Esophagus muscularis mucosa (tissue), 4 donors: ENCODE results near the gene PAM.

Source experiments
- EP300 ChIP-seq: sonication (generic); formaldehyde crosslinking; IDR thresholded peaks from one replicate; pipeline ENCODE4 v1.6.1; 2017; ENCODE audit warnings: antibody characterized with exemption
- POLR2A ChIP-seq: fragments of 450-650 bp; IDR thresholded peaks from one replicate; pipeline ENCODE4 v1.6.1; 2017; ENCODE audit warnings: antibody characterized with exemption, moderate library complexity, mild to moderate bottlenecking, low read depth
- POLR2AphosphoS5 ChIP-seq, 2 donors: sonication (generic); formaldehyde crosslinking; IDR thresholded peaks; one replicate each; pipeline ENCODE4 v1.6.1; 2017; ENCODE audit warnings: antibody characterized with exemption in 2 of 2
- TF ChIP-seq, protein P1 (sequence below), 3 experiments: fragments of 200-600 bp in 2 of 3; fragments of 450-650 bp in 1 of 3; sonication (generic) in 2 of 3; IDR thresholded peaks; one replicate each; pipeline ENCODE4 v1.5.1; 2017 to 2019; ENCODE audit warnings: antibody characterized with exemption in 3 of 3, mild to moderate bottlenecking in 2 of 3, moderate library complexity in 1 of 3

GRCh38 chr5:103005276-103005675 lies 250.2 kb downstream of the PAM start:
- no peak for TF ChIP-seq POLR2A
- TF ChIP-seq EP300: no peak
- TF ChIP-seq, protein P1, sequence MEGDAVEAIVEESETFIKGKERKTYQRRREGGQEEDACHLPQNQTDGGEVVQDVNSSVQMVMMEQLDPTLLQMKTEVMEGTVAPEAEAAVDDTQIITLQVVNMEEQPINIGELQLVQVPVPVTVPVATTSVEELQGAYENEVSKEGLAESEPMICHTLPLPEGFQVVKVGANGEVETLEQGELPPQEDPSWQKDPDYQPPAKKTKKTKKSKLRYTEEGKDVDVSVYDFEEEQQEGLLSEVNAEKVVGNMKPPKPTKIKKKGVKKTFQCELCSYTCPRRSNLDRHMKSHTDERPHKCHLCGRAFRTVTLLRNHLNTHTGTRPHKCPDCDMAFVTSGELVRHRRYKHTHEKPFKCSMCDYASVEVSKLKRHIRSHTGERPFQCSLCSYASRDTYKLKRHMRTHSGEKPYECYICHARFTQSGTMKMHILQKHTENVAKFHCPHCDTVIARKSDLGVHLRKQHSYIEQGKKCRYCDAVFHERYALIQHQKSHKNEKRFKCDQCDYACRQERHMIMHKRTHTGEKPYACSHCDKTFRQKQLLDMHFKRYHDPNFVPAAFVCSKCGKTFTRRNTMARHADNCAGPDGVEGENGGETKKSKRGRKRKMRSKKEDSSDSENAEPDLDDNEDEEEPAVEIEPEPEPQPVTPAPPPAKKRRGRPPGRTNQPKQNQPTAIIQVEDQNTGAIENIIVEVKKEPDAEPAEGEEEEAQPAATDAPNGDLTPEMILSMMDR (IDR thresholded peaks at IDR 0.05): no peak
- TF ChIP-seq POLR2AphosphoS5 (IDR thresholded peaks at IDR 0.05): no peak
